ENCODE data around the gene ISG20. TPM values are rescaled to one million over a fixed set of nuclear protein-coding genes. Genes with fewer than 3 reads are reported as not detected.

ISG20 gene
- total and polyA plus RNA-seq, 2 of the 8 experiments (the other 6 are each of a cell fraction or from before 2014, with no cell fraction given) = 2.9 to 5.2 TPM

- no peak for TF ChIP-seq ZNF274 (IDR thresholded peaks at IDR 0.05; ENCODE audit: borderline replicate concordance, extremely low read depth, low read length)
- no peak for TF ChIP-seq NANOG (IDR thresholded peaks at IDR 0.05; ENCODE audit: insufficient read depth, low read depth, low read length, poor library complexity, severe bottlenecking)
- no peak for TF ChIP-seq POU5F1 (IDR thresholded peaks at IDR 0.05; ENCODE audit: low read depth, low read length)
Measured at GRCh38 chr15:88703533-88703932, 64.7 kb downstream of the ISG20 start (continued).
